ENCODE measurements around the gene IDH1. TPM values are rescaled to one million over a fixed set of nuclear protein-coding genes. Genes with fewer than 3 reads are reported as not detected.
"Not testable (repeated sequence)": the region's sequence is repeated elsewhere in the genome, so short reads cannot be mapped to it uniquely, and the experiment has no call there.

Gene IDH1
- total and polyA plus RNA-seq, 2 of the 13 experiments (the other 11 are each of a cell fraction or from before 2014, with no cell fraction given) = 312 to 1,077 TPM

DNA sequence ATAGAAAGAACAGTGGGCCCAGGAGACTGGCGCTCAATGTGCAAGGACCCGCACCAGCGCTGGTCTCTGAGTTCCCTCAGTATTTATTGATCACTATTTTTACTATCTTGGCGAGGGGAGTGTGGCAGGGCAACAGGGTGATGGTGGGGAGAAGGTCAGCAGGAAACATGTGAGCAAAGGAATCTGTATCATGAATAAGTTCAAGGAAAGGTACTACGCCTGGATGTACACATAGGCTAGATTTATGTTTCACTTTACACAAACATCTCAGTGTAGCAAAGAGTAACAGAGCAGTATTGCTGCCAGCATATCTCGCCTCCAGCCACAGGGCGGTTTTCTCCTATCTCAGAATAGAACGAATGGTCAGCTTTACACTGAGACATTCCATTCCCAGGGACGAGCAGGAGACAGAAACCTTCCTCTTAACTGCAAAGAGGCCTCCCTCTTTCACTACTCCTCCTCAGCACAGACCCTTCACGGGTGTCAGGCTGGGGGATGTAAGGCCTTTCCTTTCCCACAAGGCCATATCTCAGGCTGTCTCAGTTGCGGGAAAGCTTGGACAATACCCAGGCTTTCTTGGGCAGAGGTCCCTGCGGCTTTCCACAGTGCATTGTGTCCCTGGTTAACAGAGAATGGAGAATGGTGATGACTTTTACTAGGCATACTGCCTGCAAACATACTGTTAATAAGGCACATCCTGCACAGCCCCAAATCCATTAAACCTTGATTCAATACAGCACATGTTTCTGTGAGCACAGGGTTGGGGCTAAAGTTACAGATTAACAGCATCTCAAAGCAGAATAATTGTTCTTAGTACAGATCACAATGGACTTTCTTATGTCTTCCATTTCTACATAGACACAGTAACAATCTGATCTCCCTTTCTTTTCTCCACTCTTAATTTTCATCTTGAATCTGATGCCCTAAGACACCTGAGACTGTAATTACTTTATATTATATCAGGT, 2.3 kb upstream of the IDH1 start (continued):
- TF ChIP-seq REPIN1 (CRISPR knock-in tag; IDR thresholded peaks at IDR 0.05; ENCODE audit: borderline replicate concordance, low read depth) = 0 out of 2 replicates have a peak, but pooled peaks have one; percentile 28
- TF ChIP-seq, protein P1, sequence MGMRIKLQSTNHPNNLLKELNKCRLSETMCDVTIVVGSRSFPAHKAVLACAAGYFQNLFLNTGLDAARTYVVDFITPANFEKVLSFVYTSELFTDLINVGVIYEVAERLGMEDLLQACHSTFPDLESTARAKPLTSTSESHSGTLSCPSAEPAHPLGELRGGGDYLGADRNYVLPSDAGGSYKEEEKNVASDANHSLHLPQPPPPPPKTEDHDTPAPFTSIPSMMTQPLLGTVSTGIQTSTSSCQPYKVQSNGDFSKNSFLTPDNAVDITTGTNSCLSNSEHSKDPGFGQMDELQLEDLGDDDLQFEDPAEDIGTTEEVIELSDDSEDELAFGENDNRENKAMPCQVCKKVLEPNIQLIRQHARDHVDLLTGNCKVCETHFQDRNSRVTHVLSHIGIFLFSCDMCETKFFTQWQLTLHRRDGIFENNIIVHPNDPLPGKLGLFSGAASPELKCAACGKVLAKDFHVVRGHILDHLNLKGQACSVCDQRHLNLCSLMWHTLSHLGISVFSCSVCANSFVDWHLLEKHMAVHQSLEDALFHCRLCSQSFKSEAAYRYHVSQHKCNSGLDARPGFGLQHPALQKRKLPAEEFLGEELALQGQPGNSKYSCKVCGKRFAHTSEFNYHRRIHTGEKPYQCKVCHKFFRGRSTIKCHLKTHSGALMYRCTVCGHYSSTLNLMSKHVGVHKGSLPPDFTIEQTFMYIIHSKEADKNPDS (CRISPR knock-in tag; IDR thresholded peaks at IDR 0.05) = peak; percentile 98
- TF ChIP-seq ZFY (CRISPR knock-in tag; IDR thresholded peaks at IDR 0.05) = peak; percentile 32; the same call in 1 of the 2 replicates
- TF ChIP-seq, protein P2, sequence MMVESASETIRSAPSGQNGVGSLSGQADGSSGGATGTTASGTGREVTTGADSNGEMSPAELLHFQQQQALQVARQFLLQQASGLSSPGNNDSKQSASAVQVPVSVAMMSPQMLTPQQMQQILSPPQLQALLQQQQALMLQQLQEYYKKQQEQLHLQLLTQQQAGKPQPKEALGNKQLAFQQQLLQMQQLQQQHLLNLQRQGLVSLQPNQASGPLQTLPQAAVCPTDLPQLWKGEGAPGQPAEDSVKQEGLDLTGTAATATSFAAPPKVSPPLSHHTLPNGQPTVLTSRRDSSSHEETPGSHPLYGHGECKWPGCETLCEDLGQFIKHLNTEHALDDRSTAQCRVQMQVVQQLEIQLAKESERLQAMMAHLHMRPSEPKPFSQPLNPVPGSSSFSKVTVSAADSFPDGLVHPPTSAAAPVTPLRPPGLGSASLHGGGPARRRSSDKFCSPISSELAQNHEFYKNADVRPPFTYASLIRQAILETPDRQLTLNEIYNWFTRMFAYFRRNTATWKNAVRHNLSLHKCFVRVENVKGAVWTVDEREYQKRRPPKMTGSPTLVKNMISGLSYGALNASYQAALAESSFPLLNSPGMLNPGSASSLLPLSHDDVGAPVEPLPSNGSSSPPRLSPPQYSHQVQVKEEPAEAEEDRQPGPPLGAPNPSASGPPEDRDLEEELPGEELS (CRISPR knock-in tag; IDR thresholded peaks at IDR 0.05) = peak; percentile 46; the same call in 1 of the 2 replicates
- 0 out of 2 replicates have a peak, but pooled peaks have one; percentile 6 for TF ChIP-seq ZSCAN31 (CRISPR knock-in tag; IDR thresholded peaks at IDR 0.05; ENCODE audit: low read depth)
- not testable (repeated sequence) for TF ChIP-seq FOXA1, SOX6 (IDR thresholded peaks at IDR 0.05)
- peak; percentile 43; the same call in 1 of the 2 replicates for TF ChIP-seq FOXA1 (CRISPR knock-in tag; IDR thresholded peaks at IDR 0.05)
- TF ChIP-seq HOXA3 (CRISPR knock-in tag; IDR thresholded peaks at IDR 0.05) = peak; percentile 30; the same call in 1 of the 2 replicates
- 0 out of 2 replicates have a peak, but pooled peaks have one; percentile 19 for TF ChIP-seq ZKSCAN8 (CRISPR knock-in tag; IDR thresholded peaks at IDR 0.05; ENCODE audit: borderline replicate concordance)
- TF ChIP-seq ZNF878 (CRISPR knock-in tag; IDR thresholded peaks at IDR 0.05) = 0 out of 2 replicates have a peak, but pooled peaks have one; percentile 18
- TF ChIP-seq SOX6 (CRISPR knock-in tag; IDR thresholded peaks at IDR 0.05) = peak; percentile 65; the same call in 1 of the 2 replicates
- TF ChIP-seq MTF2 (CRISPR knock-in tag; IDR thresholded peaks at IDR 0.05; ENCODE audit: borderline replicate concordance) = peak; percentile 59; the same call in 1 of the 2 replicates
- TF ChIP-seq NKX3-1 (CRISPR knock-in tag; IDR thresholded peaks at IDR 0.05) = peak; percentile 63; the same call in 1 of the 2 replicates
- TF ChIP-seq ZFX (CRISPR knock-in tag; IDR thresholded peaks at IDR 0.05; ENCODE audit: low read depth) = peak; percentile 53
- 0 out of 2 replicates have a peak, but pooled peaks have one; percentile 40 for TF ChIP-seq ZNF670 (CRISPR knock-in tag; IDR thresholded peaks at IDR 0.05; ENCODE audit: borderline replicate concordance)
- TF ChIP-seq ONECUT2 (CRISPR knock-in tag; IDR thresholded peaks at IDR 0.05) = 0 out of 2 replicates have a peak, but pooled peaks have one; percentile 43
- TF ChIP-seq CEBPG (CRISPR knock-in tag; IDR thresholded peaks at IDR 0.05) = 0 out of 2 replicates have a peak, but pooled peaks have one; percentile 3
- TF ChIP-seq GFI1 (CRISPR knock-in tag; IDR thresholded peaks at IDR 0.05; ENCODE audit: borderline replicate concordance) = 0 out of 2 replicates have a peak, but pooled peaks have one; percentile 18
